K562 (cell line): Measurements from ENCODE around the gene SH2D4B. TPM values are rescaled to one million over a fixed set of nuclear protein-coding genes. Genes with fewer than 3 reads are reported as not detected.

ENCODE experiments used
- ATAC-seq: fragments of 200-7000 bp; cut with Tn5 transposase; 3 replicates; pipeline ENCODE4 v1.9.1; 2020; ENCODE audit warnings: moderate library complexity
- BruUV-seq: library from RNA; stranded (reverse); fragments of 400-500 nt; replicated peaks from 2 replicates; lab custom pipeline; 2021; lab: Mats Ljungman, UMichigan
- CTCF ChIA-PET: fragments of 300-600 bp; formaldehyde crosslinking; extraction: SDS; loops from one replicate; lab custom pipeline; 2021; ENCODE audit warnings: low intra/inter-chr PET ratio; lab: Yijun Ruan, JAX
- POLR2A ChIA-PET: fragments of 300-600, 350-650 bp; sonication (Branson Sonifier 250); formaldehyde crosslinking; extraction: SDS; loops from one replicate; lab custom pipeline; 2021; ENCODE audit warnings: antibody characterized with exemption, inconsistent platforms; lab: Yijun Ruan, JAX
- DNase-seq, 4 experiments: peaks; one replicate each; pipeline versions ENCODE4 v3.0.0 to v3.0.0-alpha.2; 2011 to 2018; ENCODE audit warnings: low spot score in 3 of 4, mixed read lengths in 3 of 4; ENCODE audit errors: extremely low read depth in 1 of 4
- FAIRE-seq: peaks from 2 replicates; lab custom pipeline; 2011; peaks lifted over from hg19 to GRCh38; lab: Jason Lieb, UNC
- H2AFZ ChIP-seq: 2 replicates; pipeline ENCODE4 v1.6.0; 2011; ENCODE audit warnings: low read depth, low read length, control low read depth, inconsistent platforms
- H3K27ac ChIP-seq: fragments of 200-600 bp; 3 replicates; pipeline ENCODE4 v1.8.0; 2011; ENCODE audit warnings: low read depth, mild to moderate bottlenecking, control low read depth, inconsistent platforms, low read length, moderate library complexity, mixed read lengths; ENCODE audit errors: extremely low read depth
- H3K27me3 ChIP-seq, 2 experiments: fragments of 300-600 bp in 1 of 2; 2 replicates in 1 of 2; 3 replicates in 1 of 2; pipeline versions ENCODE4 v1.6.0 to v1.8.0; 2011; ENCODE audit warnings: inconsistent platforms in 2 of 2, low read length in 2 of 2, mild to moderate bottlenecking in 1 of 2, mixed read lengths in 1 of 2, moderate library complexity in 1 of 2; ENCODE audit not compliant: control insufficient read depth in 2 of 2, insufficient read depth in 2 of 2
- H3K36me3 ChIP-seq: fragments of 300-600 bp; 3 replicates; pipeline ENCODE4 v1.8.0; 2011; ENCODE audit warnings: mild to moderate bottlenecking, low read length, inconsistent platforms; ENCODE audit not compliant: control insufficient read depth, insufficient read depth
- H3K4me1 ChIP-seq, 2 experiments: fragments of 200-600 bp in 1 of 2; replicated peaks in 1 of 2; 2 replicates in 1 of 2; 3 replicates in 1 of 2; pipeline versions ENCODE4 v1.5.1 to v1.8.0; 2011; ENCODE audit warnings: inconsistent platforms in 2 of 2, low read length in 2 of 2, mild to moderate bottlenecking in 1 of 2, mixed read lengths in 1 of 2, moderate library complexity in 1 of 2; ENCODE audit not compliant: control insufficient read depth in 2 of 2, insufficient read depth in 2 of 2
- H3K4me2 ChIP-seq: 2 replicates; pipeline ENCODE4 v1.6.1; 2011; ENCODE audit warnings: low read length, control low read depth, inconsistent platforms, mixed read lengths; ENCODE audit not compliant: insufficient read depth
- H3K4me3 ChIP-seq: fragments of 200-600 bp; sonication (generic), shearing (Covaris generic); 2 replicates; pipeline ENCODE4 v1.5.1; 2016; ENCODE audit warnings: control low read depth, inconsistent platforms
- H3K79me2 ChIP-seq: fragments of 200-600 bp; 3 replicates; pipeline ENCODE4 v1.8.0; 2011; ENCODE audit warnings: low read length, inconsistent platforms; ENCODE audit not compliant: control insufficient read depth, insufficient read depth
- H3K9ac ChIP-seq, 2 experiments: 2 replicates each; pipeline versions ENCODE4 v1.6.0 to v1.6.1; 2011; ENCODE audit warnings: low read depth in 2 of 2, low read length in 2 of 2, control low read depth in 1 of 2, inconsistent platforms in 1 of 2, mild to moderate bottlenecking in 1 of 2, mixed read lengths in 1 of 2; ENCODE audit not compliant: insufficient read depth in 1 of 2
- H3K9me1 ChIP-seq: one replicate; pipeline ENCODE4 v1.6.0; 2011; ENCODE audit warnings: inconsistent platforms, mild to moderate bottlenecking, low read length, moderate library complexity; ENCODE audit not compliant: control insufficient read depth, insufficient read depth
- H3K9me3 ChIP-seq: replicated peaks from 2 replicates; pipeline ENCODE4 v1.5.1; 2011; ENCODE audit warnings: low read depth, low read length, inconsistent platforms; ENCODE audit not compliant: control insufficient read depth, insufficient read depth
- H4K20me1 ChIP-seq: replicated peaks from 2 replicates; pipeline ENCODE4 v1.6.1; 2011; ENCODE audit warnings: low read length, inconsistent platforms, mixed read lengths; ENCODE audit not compliant: control insufficient read depth, insufficient read depth
- C11orf30 ChIP-seq: fragments of 450-650 bp; IDR thresholded peaks from 2 replicates; pipeline ENCODE4 v1.6.1; 2016; ENCODE audit warnings: low read depth, mild to moderate bottlenecking
- CSDE1 ChIP-seq, 2 experiments: fragments of 450-650 bp; IDR thresholded peaks; 2 replicates each; pipeline ENCODE4 v1.6.1; 2016; ENCODE audit warnings: mild to moderate bottlenecking in 1 of 2
- EP400 ChIP-seq: fragments of 450-650 bp; IDR thresholded peaks from 2 replicates; pipeline ENCODE4 v1.6.1; 2017; ENCODE audit warnings: antibody characterized with exemption, mild to moderate bottlenecking, moderate library complexity
- NCOA4 ChIP-seq: fragments of 450-650 bp; IDR thresholded peaks from 2 replicates; pipeline ENCODE4 v1.6.1; 2018; ENCODE audit warnings: mild to moderate bottlenecking; ENCODE audit not compliant: partially characterized antibody
- RAD51 ChIP-seq: fragments of 450-650 bp; IDR thresholded peaks from 2 replicates; pipeline ENCODE4 v1.7.1; 2016; ENCODE audit warnings: low read depth, mild to moderate bottlenecking, borderline replicate concordance
- RUNX1 ChIP-seq: sonication (generic); IDR thresholded peaks from 2 replicates; pipeline ENCODE4 v1.6.1; 2016; ENCODE audit warnings: antibody characterized with exemption, low read depth
- SMARCC2 ChIP-seq: fragments of 450-650 bp; IDR thresholded peaks from 2 replicates; pipeline ENCODE4 v1.6.1; 2017; ENCODE audit warnings: antibody characterized with exemption, moderate library complexity, mild to moderate bottlenecking, low read depth
- SRSF9 ChIP-seq: fragments of 200-400 bp; formaldehyde crosslinking; IDR thresholded peaks from 2 replicates; pipeline ENCODE4 v1.6.1; 2017; ENCODE audit warnings: low read depth, low read length, borderline replicate concordance
- USF1 ChIP-seq: sonication (generic); formaldehyde crosslinking; IDR thresholded peaks from 2 replicates; pipeline ENCODE4 v1.9.0; 2022; ENCODE audit warnings: mild to moderate bottlenecking, missing genetic modification reagents
- ZNF124 ChIP-seq: sonication (generic); formaldehyde crosslinking; IDR thresholded peaks from 2 replicates; pipeline ENCODE4 v1.8.1; 2022; ENCODE audit warnings: missing genetic modification reagents
- ZNF165 ChIP-seq: fragments of 250-450 bp; sonication (Bioruptor Pico); IDR thresholded peaks from 2 replicates; pipeline ENCODE4 v1.4.0; 2020; ENCODE audit warnings: borderline replicate concordance
- WGBS: fragments of 100-300 bp; shearing (Covaris generic); methylation state at CpG from one replicate; pipeline ENCODE4 v1.1.6; 2016; ENCODE audit warnings: low coverage, mixed read lengths; ENCODE audit not compliant: insufficient coverage; ENCODE audit errors: missing lambda C conversion rate; 5-methylcytosine and 5-hydroxymethylcytosine counted together
- in situ Hi-C: fragments of 300-500 bp; cut with MboI; formaldehyde crosslinking; loops from 4 replicates; pipeline ENCODE4 v1.15.0; 2018; ENCODE audit warnings: inconsistent platforms, mixed read lengths
- intact Hi-C: fragments of 100-400 bp; cut with micrococcal nuclease; formaldehyde crosslinking; loops from 2 replicates; pipeline ENCODE4 v1.14.2; 2022
- polyA plus RNA-seq, 8 experiments: library from polyadenylated mRNA; depleted of rRNA in 4 of 8; stranded (reverse) in 5 of 8; unstranded in 3 of 8; fragments of >200 nt; fragmentation: Nextera tagmentation in 2 of 8; fragmentation: Illumina TruSeq in 1 of 8; extraction: Ambion mirVana in 2 of 8; extraction: Trizol in 1 of 8; gene quantifications; 2 replicates each; pipeline versions ENCODE4 v1.2.1 to v1.2.3, GENCODE V29; 2011 to 2014; ENCODE audit warnings: inconsistent platforms in 1 of 8, missing spikeins in 1 of 8
- total RNA-seq, 7 experiments: library from RNA; depleted of rRNA in 6 of 7; stranded (reverse); fragments of >200 nt in 6 of 7; fragmentation: Illumina TruSeq in 2 of 7; extraction: Trizol in 2 of 7; gene quantifications; 2 replicates each; pipeline versions ENCODE4 v1.2.1 to v1.2.3, GENCODE V29; 2011 to 2021; ENCODE audit warnings: low replicate concordance in 1 of 7
- TF ChIP-seq, protein P1 (sequence below): sonication (generic); IDR thresholded peaks from 2 replicates; pipeline ENCODE4 v1.6.1; 2016

The SH2D4B gene
- total and polyA plus RNA-seq, 9 of the 15 experiments (the other 6 are each of a cell fraction or from before 2014, with no cell fraction given) = 0.03 to 0.14 (median 0.04) TPM; not detected in 4

GRCh38 chr10:80530816-80531215, 6.9 kb upstream of the SH2D4B start:
- peaks cover 17% of the 10 kb centered on the region in 2 experiments; a peak in 4 of 5 replicates for H3K27me3 ChIP-seq
- 2% methylated on average over 2 of the region's 2 CpGs for WGBS
- ChIA-PET POLR2A (no interaction called here), CTCF (interaction anchor here (0.7 kb wide), 1 partner anchor 48 kb away, joined by 3 read pairs; no protein-coding TSS in a partner anchor)
- no peak overlapping the region for H3K4me2 ChIP-seq
- no peaks in the 10 kb centered on the region for H3K79me2 ChIP-seq
- H3K9ac ChIP-seq = no peak overlapping the region
- DNase-seq = no peak
- no peak overlapping the region for H3K27ac ChIP-seq
- no peak for FAIRE-seq
- no peak overlapping the region for H2AFZ ChIP-seq
- in situ Hi-C loops (no loop called here), intact Hi-C loops (no loop called here)
- H3K36me3 ChIP-seq = no peaks in the 10 kb centered on the region
- no peaks in the 10 kb centered on the region for H3K9me3 ChIP-seq
- peaks cover 3 to 4% of the 10 kb centered on the region in 2 experiments; a peak in 3 of 5 replicates for H3K4me1 ChIP-seq
- TF ChIP-seq ZNF124 (no peak), C11orf30 (no peak), RUNX1 (no peak), USF1 (no peak), ZNF165 (CRISPR knock-in tag) (no peak), CSDE1 (IDR thresholded peaks at IDR 0.05) (no peak), SMARCC2 (no peak), NCOA4 (no peak), SRSF9 (no peak), RAD51 (no peak), EP400 (no peak)
- TF ChIP-seq, protein P1, sequence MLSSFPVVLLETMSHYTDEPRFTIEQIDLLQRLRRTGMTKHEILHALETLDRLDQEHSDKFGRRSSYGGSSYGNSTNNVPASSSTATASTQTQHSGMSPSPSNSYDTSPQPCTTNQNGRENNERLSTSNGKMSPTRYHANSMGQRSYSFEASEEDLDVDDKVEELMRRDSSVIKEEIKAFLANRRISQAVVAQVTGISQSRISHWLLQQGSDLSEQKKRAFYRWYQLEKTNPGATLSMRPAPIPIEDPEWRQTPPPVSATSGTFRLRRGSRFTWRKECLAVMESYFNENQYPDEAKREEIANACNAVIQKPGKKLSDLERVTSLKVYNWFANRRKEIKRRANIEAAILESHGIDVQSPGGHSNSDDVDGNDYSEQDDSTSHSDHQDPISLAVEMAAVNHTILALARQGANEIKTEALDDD = no peak
- BruUV-seq = no TSS peak
- no peaks in the 10 kb centered on the region for H3K9me1 ChIP-seq
- no peak for ATAC-seq
- H4K20me1 ChIP-seq = no peaks in the 10 kb centered on the region
- no peak overlapping the region for H3K4me3 ChIP-seq
